ENCODE measurements around the gene CTBP2.

The CTBP2 gene

GRCh38 chr10:125024497-125025234, 135.7 kb downstream of the CTBP2 start:
- DNase-seq (ENCODE audit: low read depth) = no peak

DNA sequence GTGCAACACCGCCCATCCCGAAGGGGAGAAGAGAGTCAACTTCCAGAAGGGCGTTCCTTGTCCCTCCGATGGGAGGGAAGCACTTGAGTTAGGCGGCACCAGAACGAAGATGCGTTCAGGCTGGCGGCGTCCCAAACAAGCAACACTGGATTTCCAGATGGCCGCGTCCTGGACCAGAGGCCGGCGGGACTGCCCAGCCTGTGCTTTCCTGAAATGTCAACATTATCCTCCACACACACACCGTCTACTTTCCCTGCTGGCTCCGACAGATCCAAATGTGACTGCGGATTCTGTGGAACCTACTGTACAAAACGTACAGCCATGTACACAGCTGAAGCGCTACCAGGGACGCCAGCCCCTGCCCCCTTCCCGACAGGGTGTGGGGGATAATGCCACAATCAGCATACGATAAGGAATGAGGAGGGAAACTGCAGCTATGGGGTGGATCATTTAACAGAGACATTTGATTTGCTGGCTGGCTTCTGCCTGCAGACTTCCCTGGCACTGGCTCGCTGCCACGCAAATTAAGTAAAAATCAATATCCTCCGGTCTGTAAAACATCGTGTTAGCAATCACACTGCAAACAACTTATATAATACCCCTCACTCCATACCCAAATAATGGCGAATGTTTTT, 136.4 kb downstream of the CTBP2 start:
- DNase-seq (ENCODE audit: low read depth) = no peak

DNA sequence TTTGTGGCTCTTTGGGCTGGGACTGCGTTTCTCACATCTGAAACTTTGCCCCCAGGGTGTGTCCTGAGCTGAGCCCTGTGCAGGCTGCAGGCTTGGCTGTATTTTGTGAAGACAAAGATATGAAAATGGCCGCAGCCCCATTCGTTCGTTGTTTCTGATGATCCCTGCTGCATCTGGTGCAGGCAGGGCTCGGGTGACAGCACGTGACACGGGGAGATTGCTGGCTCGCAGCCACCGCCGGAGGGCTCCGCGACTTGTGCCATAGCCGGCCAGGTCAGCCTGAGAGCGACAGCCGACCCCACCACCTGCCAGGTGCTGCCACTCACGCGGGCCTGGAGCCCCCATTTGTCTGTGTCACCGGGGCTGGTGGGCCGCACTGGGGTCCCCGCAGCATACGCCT, 137.1 kb downstream of the CTBP2 start:
- no peak for DNase-seq (ENCODE audit: low read depth)

GRCh38 chr10:125022671-125023070, 137.7 kb downstream of the CTBP2 start:
- no peak for DNase-seq (ENCODE audit: low read depth)

DNA sequence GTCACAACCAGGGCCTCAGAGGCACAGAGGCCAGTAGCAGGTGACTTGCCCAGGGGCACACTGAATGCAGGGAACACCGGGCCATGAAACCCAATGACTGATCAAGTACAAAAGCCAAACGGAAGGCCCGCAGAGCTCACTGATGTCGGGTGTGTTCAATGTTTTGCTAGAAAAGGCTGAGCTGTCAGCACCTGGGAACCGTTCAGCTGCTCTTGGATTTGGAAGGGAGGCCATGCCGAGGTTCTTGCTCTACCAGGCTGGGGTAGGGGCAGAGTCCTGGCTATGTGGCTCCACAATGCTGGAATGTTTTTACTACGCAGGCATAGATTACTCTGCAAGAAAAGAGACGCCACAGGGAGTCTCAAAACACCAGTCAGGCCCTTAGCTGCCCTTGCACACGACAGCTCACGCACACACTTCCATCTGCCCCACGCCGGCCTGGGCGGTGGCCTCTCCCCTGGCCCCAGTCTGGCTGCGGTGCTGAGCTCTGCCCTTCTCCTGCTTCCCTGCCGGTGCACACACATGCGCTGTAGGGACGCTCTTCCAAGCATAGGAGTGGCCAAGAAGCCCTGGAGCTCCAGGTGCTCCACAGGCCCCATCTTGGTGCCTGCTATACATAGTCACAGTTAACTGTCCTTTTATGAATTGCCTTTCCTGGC, 138.5 kb downstream of the CTBP2 start:
- no peak for DNase-seq (ENCODE audit: low read depth)

DNA sequence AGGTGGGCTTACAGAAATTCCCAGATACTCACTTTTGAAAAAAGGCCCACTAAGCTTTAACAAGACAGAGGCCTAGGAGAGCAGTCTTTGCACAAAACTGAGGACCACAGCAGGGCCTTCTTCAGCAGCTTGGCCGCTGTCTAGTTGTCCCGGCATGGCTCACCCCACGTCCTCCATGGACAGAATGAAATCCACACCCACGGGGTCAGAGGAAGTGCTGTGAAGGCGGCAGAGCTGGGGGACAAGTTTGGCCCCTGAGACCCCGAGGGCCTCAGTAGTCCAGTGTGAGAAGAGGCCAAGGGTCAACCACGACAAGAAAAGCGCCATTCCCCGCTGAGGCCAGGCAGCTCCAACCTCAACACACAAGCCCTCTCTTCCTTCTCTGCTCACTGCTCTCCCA, 139.5 kb downstream of the CTBP2 start:
- no peak for DNase-seq (ENCODE audit: low read depth)

DNA sequence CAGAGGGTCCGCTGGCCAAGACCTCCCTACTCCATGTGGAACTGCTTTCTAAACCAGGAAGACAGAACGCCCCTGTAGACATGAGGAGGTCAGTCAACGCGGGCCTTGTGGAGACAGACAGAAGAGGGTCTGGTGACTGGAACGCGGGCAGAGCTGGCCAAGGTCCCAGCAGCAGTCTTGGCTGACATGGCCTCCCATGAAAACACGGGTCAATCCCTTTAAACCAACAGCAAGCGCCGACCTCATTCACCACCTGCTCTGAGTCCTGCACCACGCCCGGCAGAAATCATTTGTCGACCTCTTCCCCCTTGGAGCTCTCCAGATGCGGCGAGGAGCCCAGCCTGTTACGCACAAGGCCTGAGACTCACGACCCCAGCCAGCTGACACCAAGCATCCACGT, 140.0 kb downstream of the CTBP2 start:
- no peak for DNase-seq (ENCODE audit: low read depth)

DNA sequence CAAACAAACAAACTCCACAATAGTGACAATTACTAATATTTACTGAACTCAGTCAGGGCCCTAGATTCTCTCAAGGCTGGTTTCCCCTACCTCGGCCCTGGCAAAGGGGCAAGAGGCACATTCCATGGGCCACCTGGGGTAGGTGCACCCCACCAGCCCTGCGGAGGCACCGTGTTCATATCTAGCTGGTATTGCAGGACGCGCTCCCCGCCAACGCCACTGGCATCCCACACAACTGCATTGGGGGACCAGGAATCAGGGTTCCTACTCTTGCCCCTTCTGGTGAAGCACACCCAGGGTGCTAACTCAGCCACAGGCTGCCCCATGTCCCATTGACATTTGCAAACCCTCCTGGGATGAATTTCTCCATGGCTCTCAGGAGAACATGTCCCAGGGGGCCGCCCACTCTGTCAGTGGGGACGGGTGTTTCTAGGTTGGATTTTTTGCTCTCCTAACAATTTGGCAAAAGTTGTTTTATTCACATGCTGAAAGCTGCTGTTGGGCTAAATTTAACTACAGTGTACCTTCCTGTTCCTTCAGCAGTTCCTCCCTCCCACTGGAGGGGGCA, 141.7 kb downstream of the CTBP2 start:
- no peak for DNase-seq (ENCODE audit: low read depth)

- DNase-seq (ENCODE audit: low read depth) = no peak
Observed at GRCh38 chr10:125017547-125018298, 142.6 kb downstream of the CTBP2 start.

DNA sequence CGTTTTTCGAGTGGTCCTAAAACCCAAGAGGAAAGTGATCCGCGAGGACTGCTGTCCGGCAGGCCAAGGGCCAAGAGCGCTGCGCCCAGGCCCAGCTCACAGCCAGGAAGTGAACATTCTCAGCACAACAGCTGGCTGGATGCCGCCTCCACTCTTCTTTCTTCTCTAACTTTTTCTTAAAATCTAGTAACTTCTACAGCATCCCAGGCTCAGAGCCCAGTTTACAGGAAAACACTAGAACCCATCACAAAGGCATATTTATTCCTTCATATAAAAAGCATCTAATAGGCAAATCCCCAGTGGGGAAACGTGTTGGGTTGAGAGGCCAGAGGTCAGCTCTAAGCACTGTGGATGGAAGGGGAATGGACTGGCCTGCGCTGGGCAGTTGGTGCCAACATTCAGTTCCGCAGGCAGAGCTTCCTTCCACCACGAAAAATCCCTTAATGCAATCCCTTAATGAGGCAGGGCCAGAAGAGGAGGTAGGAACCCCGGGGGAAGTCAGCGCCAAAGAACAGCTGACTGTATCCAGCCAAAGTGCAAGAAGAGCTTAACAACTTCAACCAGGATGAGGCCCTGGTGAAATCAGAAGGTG, 143.7 kb downstream of the CTBP2 start:
- DNase-seq (ENCODE audit: low read depth) = peak; percentile 19

DNA sequence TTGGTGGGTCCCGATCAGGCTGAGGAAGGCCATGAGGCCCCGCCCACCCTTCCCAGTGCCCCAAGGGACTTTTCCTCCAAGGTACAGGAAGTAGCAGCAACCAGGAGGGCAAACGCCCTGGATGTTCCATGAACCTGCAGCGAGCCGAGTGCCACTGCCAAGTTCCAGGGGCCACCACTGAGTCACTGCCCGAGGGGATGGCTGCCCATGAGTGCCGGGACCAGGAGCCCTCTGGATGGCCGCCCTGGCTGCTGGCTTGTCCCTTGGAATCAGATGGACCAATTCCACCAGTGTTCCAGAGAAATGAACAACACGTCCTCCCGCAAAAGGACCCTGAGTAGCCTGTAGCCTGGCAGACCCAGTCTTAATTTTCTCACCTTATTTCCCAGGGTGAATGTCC, 144.2 kb downstream of the CTBP2 start:
- no peak for DNase-seq (ENCODE audit: low read depth)

DNA sequence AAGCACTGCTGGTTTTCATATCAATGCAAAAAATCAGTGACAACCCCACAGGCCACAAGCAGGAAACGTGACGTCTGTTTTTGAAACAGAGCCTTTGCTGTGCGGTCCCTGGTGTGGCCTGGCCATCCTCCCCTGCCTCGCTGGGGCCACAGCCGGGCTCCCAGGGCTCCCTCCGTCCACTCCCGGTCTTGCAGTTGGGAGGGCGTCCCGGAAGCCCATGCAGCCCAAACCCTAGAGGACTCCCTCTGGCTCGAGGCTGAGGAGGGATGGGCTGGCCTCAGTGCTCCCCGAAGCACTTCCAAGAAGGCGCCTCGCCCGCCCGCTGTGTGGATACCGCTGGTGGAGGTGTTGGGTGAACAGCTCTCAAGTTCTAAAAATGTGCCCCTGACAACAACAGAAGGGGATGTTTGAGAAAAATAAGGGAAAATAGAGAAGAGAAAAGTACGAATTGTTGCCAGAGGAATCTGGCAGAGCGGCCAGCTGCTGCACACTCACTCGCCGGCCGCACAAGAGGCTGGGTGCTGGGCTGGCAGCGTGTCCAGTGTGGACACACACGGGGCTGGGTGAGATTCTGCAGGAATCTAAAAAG, 144.9 kb downstream of the CTBP2 start:
- no peak for DNase-seq (ENCODE audit: low read depth)

GRCh38 chr10:125014836-125015355, 145.5 kb downstream of the CTBP2 start:
- DNase-seq (ENCODE audit: low read depth) = no peak

DNA sequence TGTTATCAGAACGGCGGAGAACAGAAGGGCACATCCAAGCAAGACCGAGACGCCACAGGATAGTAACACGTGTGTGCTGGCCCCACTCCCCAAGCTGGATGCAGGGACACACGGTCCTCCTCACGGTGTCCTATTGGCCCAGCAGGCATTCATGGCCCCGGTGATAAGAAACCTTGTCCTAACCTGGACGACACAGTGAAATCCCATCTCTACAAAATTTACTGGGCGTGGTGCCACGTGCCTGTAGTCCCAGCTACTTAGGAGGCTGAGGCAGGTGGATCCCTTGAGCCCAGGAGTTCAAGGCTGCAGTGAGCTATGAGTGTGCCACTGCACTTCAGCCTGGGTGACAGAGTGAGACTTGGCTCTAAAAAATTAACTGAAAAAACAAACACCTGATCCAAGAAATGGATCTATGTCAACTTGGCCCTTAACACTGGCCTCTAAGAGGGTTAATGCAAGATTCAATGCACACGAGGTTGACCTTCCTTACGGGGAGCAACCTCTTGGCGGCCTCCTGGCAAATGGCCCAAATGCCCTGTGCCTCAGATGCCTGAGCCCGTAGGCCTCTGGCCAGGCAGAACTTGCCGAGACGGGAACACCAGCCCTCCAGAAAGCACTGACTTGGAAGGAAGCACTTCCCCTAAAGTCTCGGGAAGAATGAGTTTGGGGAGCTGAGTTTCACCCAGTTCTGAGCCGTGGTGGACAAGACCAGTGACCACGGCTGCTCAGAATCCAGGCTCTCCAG, 146.1 kb downstream of the CTBP2 start:
- no peak for DNase-seq (ENCODE audit: low read depth)

DNA sequence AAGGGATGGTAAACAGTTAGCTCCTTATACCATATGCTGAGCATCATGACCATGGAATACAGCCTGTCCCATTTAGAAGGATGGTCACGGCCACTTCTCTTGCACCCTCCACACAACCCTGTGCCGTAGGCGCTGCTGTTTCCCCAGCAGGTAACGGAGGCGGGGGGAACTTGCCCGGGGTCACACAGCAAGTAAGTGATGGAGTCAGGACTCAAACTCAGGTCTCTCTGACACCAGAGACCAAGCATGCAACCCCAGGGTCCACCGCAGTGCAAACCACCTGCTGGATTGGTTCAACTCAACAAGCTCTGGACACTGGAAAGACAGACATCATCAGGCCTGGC, 146.9 kb downstream of the CTBP2 start:
- no peak for DNase-seq (ENCODE audit: low read depth)

GRCh38 chr10:125012851-125013528, 147.4 kb downstream of the CTBP2 start:
- DNase-seq (ENCODE audit: low read depth) = no peak

DNA sequence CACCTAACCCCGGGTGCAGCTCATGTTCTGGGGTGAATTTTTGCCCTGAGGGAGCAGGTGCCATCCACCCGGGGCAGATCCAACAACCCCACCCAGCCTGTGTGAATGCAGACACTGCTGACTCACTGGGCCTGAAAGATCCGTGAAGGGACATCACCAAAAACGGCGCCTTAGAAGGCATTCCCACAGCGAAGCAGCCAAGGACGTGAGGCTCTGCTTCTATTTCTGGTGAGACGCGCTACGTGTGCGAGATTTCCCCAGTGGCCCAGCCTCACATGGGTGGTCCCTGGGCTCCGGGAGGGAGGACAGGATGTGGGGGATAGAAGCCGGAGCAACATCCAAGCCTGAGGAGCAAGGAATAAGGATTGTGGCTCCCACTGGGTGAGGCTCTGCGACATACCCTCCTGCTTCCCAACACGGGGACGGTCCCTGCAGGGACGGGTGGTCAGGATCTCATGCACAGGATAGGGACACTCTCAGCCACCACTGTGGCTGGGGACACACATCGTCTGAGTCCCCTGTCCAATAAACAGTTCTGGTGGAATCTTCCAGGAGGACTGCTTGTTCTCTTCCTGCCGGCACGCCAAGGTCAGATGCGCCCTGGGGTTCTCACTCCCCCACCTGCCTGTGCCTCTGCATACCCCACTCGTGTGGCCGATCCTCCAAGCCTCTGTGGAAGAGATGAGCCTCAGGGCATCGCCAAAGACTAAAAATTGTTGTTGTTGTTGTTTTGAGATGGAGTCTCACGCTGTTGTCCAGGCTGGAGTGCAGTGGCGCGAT, 148.2 kb downstream of the CTBP2 start:
- no peak for DNase-seq (ENCODE audit: low read depth)

- DNase-seq (ENCODE audit: low read depth) = no peak
Observed at GRCh38 chr10:125011171-125011925, 149.0 kb downstream of the CTBP2 start.

- no peak for DNase-seq (ENCODE audit: low read depth)
Observed at GRCh38 chr10:125010362-125010761, 150.0 kb downstream of the CTBP2 start.

Measured in stromal cell of bone marrow (primary cell).